ENCODE results near the gene TMEM40.

TMEM40 gene, protein sequence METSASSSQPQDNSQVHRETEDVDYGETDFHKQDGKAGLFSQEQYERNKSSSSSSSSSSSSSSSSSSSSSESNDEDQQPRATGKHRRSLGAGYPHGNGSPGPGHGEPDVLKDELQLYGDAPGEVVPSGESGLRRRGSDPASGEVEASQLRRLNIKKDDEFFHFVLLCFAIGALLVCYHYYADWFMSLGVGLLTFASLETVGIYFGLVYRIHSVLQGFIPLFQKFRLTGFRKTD

DNA sequence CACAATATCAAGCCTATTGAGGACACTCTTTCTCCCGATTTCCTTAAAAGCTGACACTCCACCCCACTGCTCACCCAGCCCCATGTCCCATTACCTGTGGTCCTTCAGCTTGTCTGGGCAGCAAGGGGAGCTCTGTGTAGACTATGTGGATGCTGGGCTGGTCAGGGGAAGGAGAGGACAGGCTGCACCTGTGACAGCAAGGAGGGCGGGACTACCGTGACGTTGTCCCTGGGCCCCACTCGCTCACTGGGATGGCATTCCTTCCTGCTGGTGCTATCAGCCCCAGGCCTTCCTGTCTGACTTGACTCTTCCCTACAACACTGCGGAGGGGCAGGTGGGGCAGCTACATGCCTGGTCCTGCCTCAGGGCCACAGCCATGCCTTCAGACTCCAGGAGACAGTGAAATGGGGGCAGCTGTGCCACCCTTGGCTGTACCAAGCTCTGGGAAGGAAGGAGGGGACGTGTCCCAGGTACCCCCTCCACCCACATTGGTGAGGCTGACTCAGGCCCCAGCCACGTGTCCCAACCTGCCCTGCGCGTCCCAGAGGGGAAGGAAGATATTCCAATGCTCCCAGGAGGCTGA is at the start of gene TMEM40:
Gene TMEM40 (minus strand): TSS at position 163 of the 583 bp plus-strand sequence. CDS start 9,427 bp downstream, outside the sequence.
- Histone ChIP-seq H3K36me3 (ENCODE audit: control insufficient read depth in 2 of 2, insufficient read depth in 1 of 2, low read length in 2 of 2) (no peaks in the 10 kb centered on the region), H3K4me3 (ENCODE audit: low read depth, low read length) (no peak within 1 kb of the TSS), H3K4me1 (ENCODE audit: control insufficient read depth, insufficient read depth, low read length) (peaks cover 6% of the 10 kb centered on the region), H3K9me3 (ENCODE audit: control insufficient read depth, insufficient read depth, low read depth, low read length) (no peaks in the 10 kb centered on the region), H3K27ac (ENCODE audit: extremely low read depth, low read depth, low read length) (peak within 1 kb of the TSS; percentile 44)
- POLR2A ChIA-PET: no interaction called here
- CTCF ChIA-PET: interaction anchor here (1.2 kb wide), 1 partner anchor 39 kb away, joined by 3 read pairs; no protein-coding TSS in a partner anchor
- TF ChIP-seq ZNF354C (tag by site-specific recombination; IDR thresholded peaks at IDR 0.05; ENCODE audit: borderline replicate concordance, low read depth) (no peak), ZNF785 (tag by site-specific recombination; IDR thresholded peaks at IDR 0.05) (no peak), ZNF555 (tag by site-specific recombination; conservative IDR thresholded peaks at IDR 0.05) (no peak), ZNF624 (tag by site-specific recombination; IDR thresholded peaks at IDR 0.05) (no peak), ZNF658 (tag by site-specific recombination; IDR thresholded peaks at IDR 0.05) (no peak), SALL2 (tag by site-specific recombination; IDR thresholded peaks at IDR 0.05; ENCODE audit: borderline replicate concordance) (no peak), SCRT2 (tag by site-specific recombination; IDR thresholded peaks at IDR 0.05) (no peak), ZNF266 (tag by site-specific recombination; IDR thresholded peaks at IDR 0.05; ENCODE audit: low read depth) (no peak), ZNF221 (tag by site-specific recombination; IDR thresholded peaks at IDR 0.05; ENCODE audit: borderline replicate concordance) (no peak), ZNF366 (tag by site-specific recombination; conservative IDR thresholded peaks at IDR 0.05) (peak; percentile 50; the same call in 1 of the 2 replicates), ZNF623 (tag by site-specific recombination; IDR thresholded peaks at IDR 0.05) (no peak), ZBTB20 (tag by site-specific recombination; IDR thresholded peaks at IDR 0.05) (0 out of 2 replicates have a peak, but pooled peaks have one; percentile 40), ZNF530 (tag by site-specific recombination; IDR thresholded peaks at IDR 0.05; ENCODE audit: low read depth) (no peak), ZNF76 (tag by site-specific recombination; IDR thresholded peaks at IDR 0.05; ENCODE audit: borderline replicate concordance, low read depth) (no peak)
- TF ChIP-seq, protein P1, sequence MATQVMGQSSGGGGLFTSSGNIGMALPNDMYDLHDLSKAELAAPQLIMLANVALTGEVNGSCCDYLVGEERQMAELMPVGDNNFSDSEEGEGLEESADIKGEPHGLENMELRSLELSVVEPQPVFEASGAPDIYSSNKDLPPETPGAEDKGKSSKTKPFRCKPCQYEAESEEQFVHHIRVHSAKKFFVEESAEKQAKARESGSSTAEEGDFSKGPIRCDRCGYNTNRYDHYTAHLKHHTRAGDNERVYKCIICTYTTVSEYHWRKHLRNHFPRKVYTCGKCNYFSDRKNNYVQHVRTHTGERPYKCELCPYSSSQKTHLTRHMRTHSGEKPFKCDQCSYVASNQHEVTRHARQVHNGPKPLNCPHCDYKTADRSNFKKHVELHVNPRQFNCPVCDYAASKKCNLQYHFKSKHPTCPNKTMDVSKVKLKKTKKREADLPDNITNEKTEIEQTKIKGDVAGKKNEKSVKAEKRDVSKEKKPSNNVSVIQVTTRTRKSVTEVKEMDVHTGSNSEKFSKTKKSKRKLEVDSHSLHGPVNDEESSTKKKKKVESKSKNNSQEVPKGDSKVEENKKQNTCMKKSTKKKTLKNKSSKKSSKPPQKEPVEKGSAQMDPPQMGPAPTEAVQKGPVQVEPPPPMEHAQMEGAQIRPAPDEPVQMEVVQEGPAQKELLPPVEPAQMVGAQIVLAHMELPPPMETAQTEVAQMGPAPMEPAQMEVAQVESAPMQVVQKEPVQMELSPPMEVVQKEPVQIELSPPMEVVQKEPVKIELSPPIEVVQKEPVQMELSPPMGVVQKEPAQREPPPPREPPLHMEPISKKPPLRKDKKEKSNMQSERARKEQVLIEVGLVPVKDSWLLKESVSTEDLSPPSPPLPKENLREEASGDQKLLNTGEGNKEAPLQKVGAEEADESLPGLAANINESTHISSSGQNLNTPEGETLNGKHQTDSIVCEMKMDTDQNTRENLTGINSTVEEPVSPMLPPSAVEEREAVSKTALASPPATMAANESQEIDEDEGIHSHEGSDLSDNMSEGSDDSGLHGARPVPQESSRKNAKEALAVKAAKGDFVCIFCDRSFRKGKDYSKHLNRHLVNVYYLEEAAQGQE (tag by site-specific recombination; IDR thresholded peaks at IDR 0.05): no peak
- TF ChIP-seq, protein P2, sequence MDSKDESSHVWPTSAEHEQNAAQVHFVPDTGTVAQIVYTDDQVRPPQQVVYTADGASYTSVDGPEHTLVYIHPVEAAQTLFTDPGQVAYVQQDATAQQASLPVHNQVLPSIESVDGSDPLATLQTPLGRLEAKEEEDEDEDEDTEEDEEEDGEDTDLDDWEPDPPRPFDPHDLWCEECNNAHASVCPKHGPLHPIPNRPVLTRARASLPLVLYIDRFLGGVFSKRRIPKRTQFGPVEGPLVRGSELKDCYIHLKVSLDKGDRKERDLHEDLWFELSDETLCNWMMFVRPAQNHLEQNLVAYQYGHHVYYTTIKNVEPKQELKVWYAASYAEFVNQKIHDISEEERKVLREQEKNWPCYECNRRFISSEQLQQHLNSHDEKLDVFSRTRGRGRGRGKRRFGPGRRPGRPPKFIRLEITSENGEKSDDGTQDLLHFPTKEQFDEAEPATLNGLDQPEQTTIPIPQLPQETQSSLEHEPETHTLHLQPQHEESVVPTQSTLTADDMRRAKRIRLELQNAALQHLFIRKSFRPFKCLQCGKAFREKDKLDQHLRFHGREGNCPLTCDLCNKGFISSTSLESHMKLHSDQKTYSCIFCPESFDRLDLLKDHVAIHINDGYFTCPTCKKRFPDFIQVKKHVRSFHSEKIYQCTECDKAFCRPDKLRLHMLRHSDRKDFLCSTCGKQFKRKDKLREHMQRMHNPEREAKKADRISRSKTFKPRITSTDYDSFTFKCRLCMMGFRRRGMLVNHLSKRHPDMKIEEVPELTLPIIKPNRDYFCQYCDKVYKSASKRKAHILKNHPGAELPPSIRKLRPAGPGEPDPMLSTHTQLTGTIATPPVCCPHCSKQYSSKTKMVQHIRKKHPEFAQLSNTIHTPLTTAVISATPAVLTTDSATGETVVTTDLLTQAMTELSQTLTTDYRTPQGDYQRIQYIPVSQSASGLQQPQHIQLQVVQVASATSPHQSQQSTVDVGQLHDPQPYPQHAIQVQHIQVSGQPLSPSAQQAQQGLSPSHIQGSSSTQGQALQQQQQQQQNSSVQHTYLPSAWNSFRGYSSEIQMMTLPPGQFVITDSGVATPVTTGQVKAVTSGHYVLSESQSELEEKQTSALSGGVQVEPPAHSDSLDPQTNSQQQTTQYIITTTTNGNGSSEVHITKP (tag by site-specific recombination; IDR thresholded peaks at IDR 0.05): peak; percentile 84
- TF ChIP-seq, protein P3, sequence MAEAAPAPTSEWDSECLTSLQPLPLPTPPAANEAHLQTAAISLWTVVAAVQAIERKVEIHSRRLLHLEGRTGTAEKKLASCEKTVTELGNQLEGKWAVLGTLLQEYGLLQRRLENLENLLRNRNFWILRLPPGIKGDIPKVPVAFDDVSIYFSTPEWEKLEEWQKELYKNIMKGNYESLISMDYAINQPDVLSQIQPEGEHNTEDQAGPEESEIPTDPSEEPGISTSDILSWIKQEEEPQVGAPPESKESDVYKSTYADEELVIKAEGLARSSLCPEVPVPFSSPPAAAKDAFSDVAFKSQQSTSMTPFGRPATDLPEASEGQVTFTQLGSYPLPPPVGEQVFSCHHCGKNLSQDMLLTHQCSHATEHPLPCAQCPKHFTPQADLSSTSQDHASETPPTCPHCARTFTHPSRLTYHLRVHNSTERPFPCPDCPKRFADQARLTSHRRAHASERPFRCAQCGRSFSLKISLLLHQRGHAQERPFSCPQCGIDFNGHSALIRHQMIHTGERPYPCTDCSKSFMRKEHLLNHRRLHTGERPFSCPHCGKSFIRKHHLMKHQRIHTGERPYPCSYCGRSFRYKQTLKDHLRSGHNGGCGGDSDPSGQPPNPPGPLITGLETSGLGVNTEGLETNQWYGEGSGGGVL (tag by site-specific recombination; IDR thresholded peaks at IDR 0.05): peak; percentile 58
- TF ChIP-seq, protein P4, sequence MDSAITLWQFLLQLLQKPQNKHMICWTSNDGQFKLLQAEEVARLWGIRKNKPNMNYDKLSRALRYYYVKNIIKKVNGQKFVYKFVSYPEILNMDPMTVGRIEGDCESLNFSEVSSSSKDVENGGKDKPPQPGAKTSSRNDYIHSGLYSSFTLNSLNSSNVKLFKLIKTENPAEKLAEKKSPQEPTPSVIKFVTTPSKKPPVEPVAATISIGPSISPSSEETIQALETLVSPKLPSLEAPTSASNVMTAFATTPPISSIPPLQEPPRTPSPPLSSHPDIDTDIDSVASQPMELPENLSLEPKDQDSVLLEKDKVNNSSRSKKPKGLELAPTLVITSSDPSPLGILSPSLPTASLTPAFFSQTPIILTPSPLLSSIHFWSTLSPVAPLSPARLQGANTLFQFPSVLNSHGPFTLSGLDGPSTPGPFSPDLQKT (IDR thresholded peaks at IDR 0.05; ENCODE audit: borderline replicate concordance, low read depth, low read length): no peak
- TF ChIP-seq, protein P5, sequence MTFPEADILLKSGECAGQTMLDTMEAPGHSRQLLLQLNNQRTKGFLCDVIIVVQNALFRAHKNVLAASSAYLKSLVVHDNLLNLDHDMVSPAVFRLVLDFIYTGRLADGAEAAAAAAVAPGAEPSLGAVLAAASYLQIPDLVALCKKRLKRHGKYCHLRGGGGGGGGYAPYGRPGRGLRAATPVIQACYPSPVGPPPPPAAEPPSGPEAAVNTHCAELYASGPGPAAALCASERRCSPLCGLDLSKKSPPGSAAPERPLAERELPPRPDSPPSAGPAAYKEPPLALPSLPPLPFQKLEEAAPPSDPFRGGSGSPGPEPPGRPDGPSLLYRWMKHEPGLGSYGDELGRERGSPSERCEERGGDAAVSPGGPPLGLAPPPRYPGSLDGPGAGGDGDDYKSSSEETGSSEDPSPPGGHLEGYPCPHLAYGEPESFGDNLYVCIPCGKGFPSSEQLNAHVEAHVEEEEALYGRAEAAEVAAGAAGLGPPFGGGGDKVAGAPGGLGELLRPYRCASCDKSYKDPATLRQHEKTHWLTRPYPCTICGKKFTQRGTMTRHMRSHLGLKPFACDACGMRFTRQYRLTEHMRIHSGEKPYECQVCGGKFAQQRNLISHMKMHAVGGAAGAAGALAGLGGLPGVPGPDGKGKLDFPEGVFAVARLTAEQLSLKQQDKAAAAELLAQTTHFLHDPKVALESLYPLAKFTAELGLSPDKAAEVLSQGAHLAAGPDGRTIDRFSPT (tag by site-specific recombination; IDR thresholded peaks at IDR 0.05): peak; percentile 38; the same call in 1 of the 2 replicates
- TF ChIP-seq, protein P6, sequence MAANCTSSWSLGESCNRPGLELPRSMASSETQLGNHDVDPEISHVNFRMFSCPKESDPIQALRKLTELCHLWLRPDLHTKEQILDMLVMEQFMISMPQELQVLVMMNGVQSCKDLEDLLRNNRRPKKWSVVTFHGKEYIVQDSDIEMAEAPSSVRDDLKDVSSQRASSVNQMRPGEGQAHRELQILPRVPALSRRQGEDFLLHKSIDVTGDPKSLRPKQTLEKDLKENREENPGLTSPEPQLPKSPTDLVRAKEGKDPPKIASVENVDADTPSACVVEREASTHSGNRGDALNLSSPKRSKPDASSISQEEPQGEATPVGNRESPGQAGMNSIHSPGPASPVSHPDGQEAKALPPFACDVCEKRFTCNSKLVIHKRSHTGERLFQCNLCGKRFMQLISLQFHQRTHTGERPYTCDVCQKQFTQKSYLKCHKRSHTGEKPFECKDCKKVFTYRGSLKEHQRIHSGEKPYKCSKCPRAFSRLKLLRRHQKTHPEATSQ (tag by site-specific recombination; IDR thresholded peaks at IDR 0.05): no peak

Measured in HEK293 (cell line).